H9 (cell line): ENCODE measurements around the gene FTO. TPM values are rescaled to one million over a fixed set of nuclear protein-coding genes. Genes with fewer than 3 reads are reported as not detected.

Source experiments
- DNase-seq: peaks from one replicate; pipeline ENCODE4 v3.0.0-alpha.2; 2017
- H2AFZ ChIP-seq: one replicate; pipeline ENCODE4 v1.6.1; 2013; ENCODE audit warnings: mild to moderate bottlenecking, low read length, control low read depth, moderate library complexity
- H2AK5ac ChIP-seq: 2 replicates; pipeline ENCODE4 v1.6.1; 2013; ENCODE audit warnings: low read length, control low read depth, mixed read lengths; ENCODE audit not compliant: insufficient read length
- H2BK120ac ChIP-seq: one replicate; pipeline ENCODE4 v1.6.1; 2013; ENCODE audit warnings: low read depth, mild to moderate bottlenecking, low read length, control low read depth, inconsistent platforms; ENCODE audit not compliant: poor library complexity, severe bottlenecking
- H2BK12ac ChIP-seq: 2 replicates; pipeline ENCODE4 v1.6.1; 2013; ENCODE audit warnings: low read length, control low read depth, mixed read lengths, low read depth; ENCODE audit not compliant: insufficient read length
- H2BK15ac ChIP-seq: 2 replicates; pipeline ENCODE4 v1.6.1; 2013; ENCODE audit warnings: low read depth, low read length, control low read depth
- H2BK20ac ChIP-seq: one replicate; pipeline ENCODE4 v1.6.1; 2013; ENCODE audit warnings: low read depth, mild to moderate bottlenecking, low read length, control low read depth, inconsistent platforms; ENCODE audit not compliant: poor library complexity, severe bottlenecking
- H2BK5ac ChIP-seq: 2 replicates; pipeline ENCODE4 v1.6.1; 2013; ENCODE audit warnings: low read length, control low read depth, mixed read lengths; ENCODE audit not compliant: insufficient read length
- H3K14ac ChIP-seq: 2 replicates; pipeline ENCODE4 v1.6.1; 2013; ENCODE audit warnings: low read length, control low read depth; ENCODE audit not compliant: insufficient read depth
- H3K18ac ChIP-seq: 2 replicates; pipeline ENCODE4 v1.6.1; 2013; ENCODE audit warnings: low read depth, mild to moderate bottlenecking, mixed read lengths, low read length, control low read depth; ENCODE audit not compliant: insufficient read length
- H3K23ac ChIP-seq: 2 replicates; pipeline ENCODE4 v1.6.1; 2013; ENCODE audit warnings: low read length, control low read depth, mixed read lengths, low read depth; ENCODE audit not compliant: insufficient read length
- H3K23me2 ChIP-seq: 2 replicates; pipeline ENCODE4 v1.6.1; 2013; ENCODE audit warnings: low read depth, mild to moderate bottlenecking, mixed read lengths, low read length, control low read depth; ENCODE audit not compliant: insufficient read length, poor library complexity, severe bottlenecking
- H3K27ac ChIP-seq: 2 replicates; pipeline ENCODE4 v1.5.1; 2013; ENCODE audit warnings: low read length, control low read depth, mixed read lengths, low read depth; ENCODE audit not compliant: insufficient read length
- H3K27me3 ChIP-seq: 2 replicates; pipeline ENCODE4 v1.6.1; 2013; ENCODE audit warnings: low read length, control low read depth, inconsistent platforms; ENCODE audit not compliant: insufficient read depth
- H3K4ac ChIP-seq: 2 replicates; pipeline ENCODE4 v1.6.1; 2013; ENCODE audit warnings: low read depth, mild to moderate bottlenecking, control low read depth, inconsistent platforms, low read length, moderate library complexity
- H3K4me1 ChIP-seq: 2 replicates; pipeline ENCODE4 v1.6.1; 2013; ENCODE audit warnings: low read length, control low read depth, inconsistent platforms; ENCODE audit not compliant: insufficient read depth
- H3K4me2 ChIP-seq: 2 replicates; pipeline ENCODE4 v1.6.1; 2013; ENCODE audit warnings: low read length, control low read depth, mixed read lengths; ENCODE audit not compliant: insufficient read length, insufficient read depth
- H3K56ac ChIP-seq: 2 replicates; pipeline ENCODE4 v1.6.1; 2013; ENCODE audit warnings: low read depth, mild to moderate bottlenecking, mixed read lengths, low read length, control low read depth; ENCODE audit not compliant: insufficient read length
- H3K79me1 ChIP-seq: 2 replicates; pipeline ENCODE4 v1.6.1; 2013; ENCODE audit warnings: low read depth, mild to moderate bottlenecking, moderate library complexity, low read length, control low read depth, inconsistent platforms; ENCODE audit not compliant: insufficient read depth, poor library complexity, severe bottlenecking
- H3K79me2 ChIP-seq: 2 replicates; pipeline ENCODE4 v1.6.1; 2013; ENCODE audit warnings: low read length, control low read depth, inconsistent platforms; ENCODE audit not compliant: insufficient read depth
- H3K9ac ChIP-seq: 2 replicates; pipeline ENCODE4 v1.6.1; 2013; ENCODE audit warnings: low read length, control low read depth, mixed read lengths; ENCODE audit not compliant: insufficient read length; ENCODE audit errors: extremely low read depth
- H3K9me3 ChIP-seq: one replicate; pipeline ENCODE4 v1.6.1; 2013; ENCODE audit warnings: low read depth, low read length, inconsistent platforms; ENCODE audit not compliant: control insufficient read depth
- H3T11ph ChIP-seq: one replicate; pipeline ENCODE4 v1.6.1; 2013; ENCODE audit warnings: mild to moderate bottlenecking, low read length, control low read depth, inconsistent platforms
- H4K20me1 ChIP-seq: one replicate; pipeline ENCODE4 v1.6.1; 2013; ENCODE audit not compliant: control insufficient read depth, insufficient read length, insufficient read depth
- H4K5ac ChIP-seq: 2 replicates; pipeline ENCODE4 v1.6.1; 2013; ENCODE audit warnings: low read depth, mild to moderate bottlenecking, mixed read lengths, low read length, control low read depth; ENCODE audit not compliant: insufficient read length
- H4K8ac ChIP-seq: replicated peaks from 2 replicates; pipeline ENCODE4 v1.6.1; 2013; ENCODE audit warnings: low read length, control low read depth, mixed read lengths, low read depth; ENCODE audit not compliant: insufficient read length
- H4K91ac ChIP-seq: 2 replicates; pipeline ENCODE4 v1.6.1; 2013; ENCODE audit warnings: low read depth, mild to moderate bottlenecking, moderate library complexity, mixed read lengths, low read length, control low read depth; ENCODE audit not compliant: insufficient read length
- H3K27ac Mint-ChIP-seq, 3 experiments: 2 replicates in 2 of 3; 3 replicates in 1 of 3; pipeline ENCODE4 v1.8.0; 2020 to 2021; ENCODE audit warnings: mixed read lengths in 3 of 3, mild to moderate bottlenecking in 1 of 3, moderate library complexity in 1 of 3
- H3K27me3 Mint-ChIP-seq: 2 replicates; pipeline ENCODE4 v1.8.0; 2021; ENCODE audit warnings: low read depth, mild to moderate bottlenecking, moderate library complexity, mixed read lengths
- H3K36me3 Mint-ChIP-seq, 3 experiments: 2 replicates in 2 of 3; 3 replicates in 1 of 3; pipeline ENCODE4 v1.8.0; 2020 to 2021; ENCODE audit warnings: low read depth in 3 of 3, mixed read lengths in 3 of 3; ENCODE audit not compliant: insufficient read depth in 1 of 3
- H3K4me1 Mint-ChIP-seq, 2 experiments: 2 replicates each; pipeline ENCODE4 v1.8.0; 2020; ENCODE audit warnings: mixed read lengths in 2 of 2
- H3K4me3 Mint-ChIP-seq, 2 experiments: 2 replicates in 1 of 2; 3 replicates in 1 of 2; pipeline ENCODE4 v1.8.0; 2020 to 2021; ENCODE audit warnings: mild to moderate bottlenecking in 2 of 2, mixed read lengths in 2 of 2, moderate library complexity in 1 of 2
- H3K9me3 Mint-ChIP-seq, 2 experiments: 2 replicates in 1 of 2; 3 replicates in 1 of 2; pipeline ENCODE4 v1.8.0; 2020; ENCODE audit warnings: mild to moderate bottlenecking in 2 of 2, mixed read lengths in 2 of 2, moderate library complexity in 1 of 2
- CTCF ChIP-seq: fragments of 200-600 bp; sonication (generic); conservative IDR thresholded peaks from 3 replicates; pipeline ENCODE4 v1.8.0; 2021; ENCODE audit warnings: antibody characterized with exemption, mild to moderate bottlenecking
- WGBS: extraction: QIAGEN DNeasy Blood & Tissue Kit; methylation state at CpG from one replicate; pipeline ENCODE4 v1.1.7; 2013; ENCODE audit warnings: missing lambda C conversion rate, low lambda C conversion rate, mixed read lengths; ENCODE audit not compliant: insufficient read length; ENCODE audit errors: extremely low coverage; 5-methylcytosine and 5-hydroxymethylcytosine counted together
- total RNA-seq: library from RNA; stranded (reverse); gene quantifications from 2 replicates; pipeline ENCODE4 v1.2.1, GENCODE V29; 2021

FTO gene
- total RNA-seq, 1 experiment from 2014 or later = 67.9 TPM

- no peak overlapping the region for H3K4ac ChIP-seq
- no peak overlapping the region for H3K4me3 Mint-ChIP-seq
- H3K79me2 ChIP-seq = no peaks in the 10 kb centered on the region
- H4K91ac ChIP-seq = no peak overlapping the region
- no peak overlapping the region for H3T11ph ChIP-seq
- no peaks in the 10 kb centered on the region for H3K9me3 ChIP-seq
- no peak overlapping the region for H4K5ac ChIP-seq
- H2AK5ac ChIP-seq = no peak overlapping the region
- H3K9me3 Mint-ChIP-seq = no peaks in the 10 kb centered on the region
- no peak overlapping the region for H2BK5ac ChIP-seq
- H2BK120ac ChIP-seq = no peak overlapping the region
- H3K36me3 Mint-ChIP-seq = no peaks in the 10 kb centered on the region
- H3K23me2 ChIP-seq = no peaks in the 10 kb centered on the region
- no peaks in the 10 kb centered on the region for H3K4me1 ChIP-seq
- H3K27me3 ChIP-seq = no peaks in the 10 kb centered on the region
- H3K79me1 ChIP-seq = no peaks in the 10 kb centered on the region
- H3K56ac ChIP-seq = no peak overlapping the region
- H3K18ac ChIP-seq = no peak overlapping the region
- no peak overlapping the region for H3K4me2 ChIP-seq
- no peak overlapping the region for H2BK20ac ChIP-seq
- H3K9ac ChIP-seq = no peak overlapping the region
- WGBS = no CpG with 5 or more reads among the region's 3 CpGs
- no peak overlapping the region for H3K27ac ChIP-seq
- no peak for DNase-seq
- no peak overlapping the region for H2BK15ac ChIP-seq
- H3K27me3 Mint-ChIP-seq = no peaks in the 10 kb centered on the region
- H3K23ac ChIP-seq = no peak overlapping the region
- peaks cover 0 to 2% of the 10 kb centered on the region in 2 experiments; a peak in 2 of 4 replicates for H3K4me1 Mint-ChIP-seq
- H2BK12ac ChIP-seq = no peak overlapping the region
- no peak overlapping the region for H2AFZ ChIP-seq
- no peak overlapping the region for H4K8ac ChIP-seq
- H3K27ac Mint-ChIP-seq = peak overlapping the region in 1 of 3 experiments; percentile 36; a peak in 1 of 7 replicates
- H3K14ac ChIP-seq = no peak overlapping the region
- TF ChIP-seq CTCF = no peak
- H4K20me1 ChIP-seq = no peaks in the 10 kb centered on the region
These were observed 37.1 kb upstream of the FTO start for GRCh38 chr16:53666786-53667415.
